CD4-positive, alpha-beta T cell treated with Interleukin-15 for 1 hour (primary cell): ENCODE measurements around the gene ARHGAP32.
"Not testable (repeated sequence)": the region's sequence is repeated elsewhere in the genome, so short reads cannot be mapped to it uniquely, and the experiment has no call there.

Experiments used
- DNase-seq: peaks from one replicate; pipeline ENCODE4 v3.0.0-alpha.2; 2020

ARHGAP32 gene

GRCh38 chr11:129018126-129018525 is 174.0 kb downstream of the ARHGAP32 start:
- DNase-seq, result no peak

- DNase-seq, result no peak
These were observed 178.2 kb downstream of the ARHGAP32 start for GRCh38 chr11:129013737-129014475.

GRCh38 chr11:129012880-129013279 is 179.2 kb downstream of the ARHGAP32 start:
- no peak for DNase-seq

DNA sequence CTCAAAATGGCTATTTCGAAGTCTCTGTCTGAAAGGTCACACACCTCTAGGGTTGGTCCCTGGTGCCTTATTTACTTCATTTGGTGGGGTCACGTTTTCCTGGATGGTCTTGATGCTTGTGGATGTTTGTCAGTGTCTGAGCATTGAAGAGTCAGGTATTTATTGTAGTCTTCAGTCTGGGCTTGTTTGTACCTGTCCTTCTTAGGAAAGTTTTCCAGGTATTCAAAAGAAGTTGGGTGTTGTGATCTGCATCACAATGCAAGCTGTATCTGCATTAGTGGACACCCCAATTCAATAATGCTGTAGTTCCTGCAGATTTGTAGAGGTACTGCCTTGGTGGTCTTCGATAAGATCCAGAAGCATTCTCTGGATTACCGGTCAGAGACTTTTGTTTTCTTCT is 186.0 kb downstream of the ARHGAP32 start:
- DNase-seq, result no peak

DNA sequence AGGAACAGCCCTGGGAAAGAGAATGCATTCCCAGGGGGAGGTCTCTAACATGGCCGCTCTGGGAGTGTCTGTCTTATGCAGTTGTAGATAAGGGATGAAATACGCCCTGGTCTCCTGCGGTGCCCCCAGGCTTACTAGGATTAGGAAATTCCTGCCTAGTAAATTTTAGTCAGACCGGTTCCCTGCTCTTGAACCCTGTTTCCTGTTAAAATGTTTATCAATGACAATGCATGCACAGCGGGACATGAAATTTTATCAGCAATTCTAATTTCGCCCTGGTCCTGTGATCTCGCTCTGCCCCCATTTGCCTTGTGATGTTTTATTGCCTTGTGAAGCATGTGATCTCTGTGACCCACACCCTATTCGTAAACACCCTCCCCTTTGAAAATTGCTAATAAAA is 193.0 kb downstream of the ARHGAP32 start:
- not testable (repeated sequence) for DNase-seq

GRCh38 chr11:128988242-128988970 is 203.7 kb downstream of the ARHGAP32 start:
- DNase-seq, result no peak

GRCh38 chr11:128985880-128986279 is 206.2 kb downstream of the ARHGAP32 start:
- DNase-seq, result no peak

GRCh38 chr11:128983023-128983422 is 209.1 kb downstream of the ARHGAP32 start:
- DNase-seq, result no peak

DNA sequence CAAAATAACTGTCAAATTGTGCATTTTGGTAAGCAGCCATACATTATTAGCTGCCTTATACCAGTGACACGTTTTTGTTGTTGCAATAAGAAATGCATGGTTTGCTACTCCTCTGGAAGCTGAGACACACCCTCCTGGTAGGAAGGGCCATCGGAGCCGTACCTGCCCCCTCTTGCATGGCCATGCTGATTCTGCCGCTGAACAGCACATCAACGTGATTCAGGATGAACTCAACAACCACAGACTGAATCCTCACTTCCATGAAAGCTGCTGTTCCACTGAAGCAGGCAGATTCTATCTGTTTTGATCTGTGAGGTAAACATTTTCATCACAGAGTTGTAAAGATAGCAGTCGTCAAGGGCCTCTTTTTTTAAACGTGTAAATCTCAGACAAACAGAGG is 210.9 kb downstream of the ARHGAP32 start:
- no peak for DNase-seq

DNA sequence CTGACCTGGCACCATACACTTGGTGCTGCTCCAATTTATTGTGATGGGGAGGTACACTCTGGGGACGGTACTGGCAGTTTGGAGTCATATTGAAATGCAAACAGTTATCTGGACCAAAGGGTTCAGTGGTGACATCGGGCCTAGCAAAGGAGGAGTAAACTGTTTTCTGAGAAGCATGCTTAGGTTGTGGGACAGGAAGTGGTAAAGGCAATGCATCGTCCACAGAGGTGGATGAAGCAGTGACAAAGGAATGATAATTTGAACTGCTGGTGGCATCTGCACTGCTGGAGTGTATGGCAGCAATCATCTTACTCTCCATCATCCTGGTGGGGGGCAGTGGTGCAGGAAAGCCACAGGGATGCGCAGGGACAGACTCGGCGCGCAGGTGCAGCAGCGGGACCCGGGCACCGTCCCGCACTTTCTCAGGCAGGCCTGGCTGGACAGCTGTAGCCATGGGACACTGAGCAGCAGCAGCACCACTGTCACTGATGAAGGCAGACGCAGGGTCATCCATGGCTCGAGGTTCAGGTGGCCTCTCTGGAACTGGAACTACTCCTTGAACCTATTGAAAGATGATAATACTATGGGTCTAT is 221.4 kb downstream of the ARHGAP32 start:
- DNase-seq, result no peak

DNA sequence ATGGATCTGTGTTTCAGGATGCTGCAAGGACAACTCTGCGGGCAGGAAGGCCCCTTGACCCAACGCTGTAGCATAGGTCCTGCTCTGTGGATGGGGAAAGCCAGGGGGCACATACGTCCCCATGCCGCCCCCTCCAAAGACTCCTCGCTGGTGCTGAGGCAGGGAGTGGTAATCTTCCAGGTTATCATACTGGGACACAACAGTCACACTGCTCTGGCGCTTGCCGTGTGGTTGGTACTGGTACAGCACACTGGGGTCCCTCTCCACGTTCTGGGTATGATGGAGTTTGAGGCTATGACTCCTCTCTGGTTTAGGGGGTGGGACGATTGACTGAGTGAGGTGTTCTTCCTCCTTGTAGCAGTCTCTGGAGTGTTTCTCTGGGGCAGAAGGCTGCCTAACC is 223.2 kb downstream of the ARHGAP32 start:
- no peak for DNase-seq

DNA sequence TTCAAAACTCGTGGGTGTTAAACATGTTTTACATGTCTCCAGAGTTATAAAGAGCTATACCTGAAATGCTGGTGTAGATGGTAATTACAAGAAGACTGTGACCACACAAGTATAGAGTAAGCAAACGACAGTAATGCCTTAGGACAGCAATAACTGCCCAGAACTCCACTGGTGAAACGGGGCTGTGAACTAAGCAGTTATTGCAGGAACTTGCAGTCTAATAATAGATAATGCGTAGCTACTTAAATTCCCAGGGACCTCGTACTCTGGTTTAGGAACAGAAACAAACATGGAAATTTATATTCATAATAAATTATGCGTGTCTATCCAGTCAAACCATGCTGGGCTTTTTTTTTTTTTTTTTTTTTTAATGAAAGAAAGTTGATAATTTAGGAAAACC is 224.5 kb downstream of the ARHGAP32 start:
- DNase-seq, result no peak

DNA sequence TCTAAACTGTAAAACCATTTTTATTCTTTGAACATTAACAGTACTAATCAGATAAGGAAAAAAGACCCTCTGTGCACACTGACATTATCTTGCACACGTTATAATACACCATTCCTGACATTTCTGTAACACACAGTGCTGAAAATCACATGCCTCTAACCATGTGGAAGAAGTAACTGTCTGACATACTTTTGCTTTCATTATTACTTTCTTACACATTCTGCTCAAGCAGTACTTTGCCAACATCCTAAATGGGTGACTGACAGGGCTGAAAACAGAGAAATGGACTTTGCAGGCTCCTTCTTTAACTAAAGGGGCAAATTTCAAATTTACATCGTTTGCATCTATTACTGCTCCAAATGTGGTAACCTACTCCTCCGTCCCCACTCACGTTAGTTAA is 226.6 kb downstream of the ARHGAP32 start:
- DNase-seq, result no peak

DNA sequence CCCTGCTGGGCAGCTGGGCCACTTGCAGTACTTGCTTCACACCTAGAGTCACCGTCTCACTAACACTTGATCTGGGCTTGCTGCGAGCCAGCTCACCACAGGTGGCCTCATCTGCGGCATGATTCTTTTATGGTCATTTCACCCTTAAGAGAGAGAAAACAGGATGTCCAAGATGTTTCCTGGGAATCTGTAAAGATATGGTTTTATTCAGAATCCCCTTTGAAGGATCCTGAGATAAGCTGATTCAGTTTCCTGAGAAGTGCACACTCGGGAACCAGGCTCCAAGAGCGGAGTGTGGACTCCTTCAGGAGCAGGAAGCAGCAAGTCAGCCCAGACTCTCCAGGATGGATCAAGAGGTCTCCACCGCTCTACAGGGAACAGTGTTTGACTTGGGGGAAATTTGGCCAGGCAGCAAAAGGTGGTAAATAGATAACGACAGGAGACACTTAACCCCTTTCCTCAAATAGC is 227.6 kb downstream of the ARHGAP32 start:
- DNase-seq, result no peak

GRCh38 chr11:128963744-128964325 is 228.3 kb downstream of the ARHGAP32 start:
- no peak for DNase-seq

- DNase-seq, result no peak
These were observed 229.2 kb downstream of the ARHGAP32 start for GRCh38 chr11:128962896-128963295.

DNA sequence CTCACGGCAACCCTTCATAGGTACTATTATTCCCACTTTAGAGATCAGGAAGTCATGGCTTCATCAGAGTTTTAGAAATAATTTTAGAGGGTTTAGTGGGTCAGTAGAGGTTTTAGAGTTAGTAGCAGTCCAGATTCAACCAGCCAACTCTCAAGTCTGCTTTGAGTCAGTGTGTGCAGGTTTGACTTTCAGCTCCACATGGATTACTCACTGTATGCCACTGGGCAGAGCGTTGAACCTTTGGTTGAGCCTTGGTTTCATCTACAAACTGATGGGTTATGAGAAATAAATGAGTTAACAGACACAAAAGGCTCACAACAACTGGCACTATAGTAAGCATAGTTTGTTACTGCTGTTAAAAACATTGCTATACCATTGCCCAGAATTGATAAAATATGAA is 230.5 kb downstream of the ARHGAP32 start:
- DNase-seq, result no peak

DNA sequence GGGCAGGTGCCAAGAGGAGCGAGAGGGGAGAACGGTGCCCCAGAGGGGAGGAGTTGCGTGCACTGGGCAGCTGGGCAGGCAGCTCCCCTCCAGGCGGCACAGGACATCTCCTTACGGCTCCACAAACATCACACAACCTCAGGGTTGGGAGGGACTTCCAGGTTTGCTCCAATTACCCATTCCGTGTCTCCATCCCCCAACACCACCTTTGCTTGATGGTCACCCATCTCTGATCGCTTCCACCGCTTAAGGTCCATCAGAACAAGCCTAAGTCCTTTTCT is 235.0 kb downstream of the ARHGAP32 start:
- no peak for DNase-seq

GRCh38 chr11:128956401-128957201 is 235.5 kb downstream of the ARHGAP32 start:
- no peak for DNase-seq

GRCh38 chr11:128955636-128956035 is 236.5 kb downstream of the ARHGAP32 start:
- no peak for DNase-seq

- no peak for DNase-seq
These were observed 239.0 kb downstream of the ARHGAP32 start for GRCh38 chr11:128953151-128953550.

- no peak for DNase-seq
These were observed 242.2 kb downstream of the ARHGAP32 start for GRCh38 chr11:128949791-128950454.
